Parathyroid adenoma (tissue), 2 donors: ENCODE measurements around the gene PARD3B.

ENCODE experiments used
- H2AFZ ChIP-seq: fragments of 300-600 bp; sonication (generic); one replicate; pipeline ENCODE4 v1.7.0; 2017; ENCODE audit warnings: antibody characterized with exemption, mild to moderate bottlenecking
- H3K27ac ChIP-seq: fragments of 300-600 bp; sonication (generic); one replicate; pipeline ENCODE4 v1.7.0; 2017
- H3K27me3 ChIP-seq: fragments of 300-600 bp; sonication (generic); one replicate; pipeline ENCODE4 v1.7.0; 2017; ENCODE audit warnings: low read length; ENCODE audit not compliant: control insufficient read depth, insufficient read depth
- H3K36me3 ChIP-seq: fragments of 300-600 bp; sonication (generic); one replicate; pipeline ENCODE4 v1.7.0; 2017; ENCODE audit warnings: low read length; ENCODE audit not compliant: control insufficient read depth, insufficient read depth
- H3K4me1 ChIP-seq: fragments of 300-600 bp; sonication (generic); one replicate; pipeline ENCODE4 v1.7.0; 2017; ENCODE audit warnings: control low read depth
- H3K4me2 ChIP-seq: fragments of 300-600 bp; sonication (generic); one replicate; pipeline ENCODE4 v1.7.0; 2017; ENCODE audit warnings: low read length
- H3K4me3 ChIP-seq: fragments of 300-600 bp; sonication (generic); one replicate; pipeline ENCODE4 v1.7.0; 2017; ENCODE audit warnings: low read depth, low read length
- H3K79me2 ChIP-seq: fragments of 300-600 bp; sonication (generic); one replicate; pipeline ENCODE4 v1.7.0; 2017; ENCODE audit warnings: control low read depth
- H3K9ac ChIP-seq: fragments of 300-600 bp; sonication (generic); one replicate; pipeline ENCODE4 v1.7.0; 2017; ENCODE audit warnings: mild to moderate bottlenecking
- H3K9me3 ChIP-seq: fragments of 300-600 bp; sonication (generic); one replicate; pipeline ENCODE4 v1.7.0; 2017; ENCODE audit warnings: low read length; ENCODE audit not compliant: control insufficient read depth
- CTCF ChIP-seq: fragments of 300-600 bp; sonication (generic); IDR thresholded peaks from one replicate; pipeline ENCODE4 v1.7.0; 2017; ENCODE audit warnings: antibody characterized with exemption, mild to moderate bottlenecking
- donor health status: primary hyperparathyroidism.

The PARD3B gene

GRCh38 chr2:205386109-205386508 is 840.8 kb downstream of the PARD3B start:
- Histone ChIP-seq H3K9me3 (no peaks in the 10 kb centered on the region), H3K4me1 (no peaks in the 10 kb centered on the region), H3K27me3 (no peaks in the 10 kb centered on the region), H3K79me2 (no peaks in the 10 kb centered on the region), H3K4me2 (no peak overlapping the region), H3K27ac (no peak overlapping the region), H3K4me3 (no peak overlapping the region), H2AFZ (no peak overlapping the region), H3K9ac (no peak overlapping the region), H3K36me3 (no peaks in the 10 kb centered on the region)
- no peak for TF ChIP-seq CTCF

- Histone ChIP-seq H3K9me3 (no peaks in the 10 kb centered on the region), H3K36me3 (no peaks in the 10 kb centered on the region), H3K4me3 (no peak overlapping the region), H3K4me1 (no peaks in the 10 kb centered on the region), H2AFZ (no peak overlapping the region), H3K27me3 (no peaks in the 10 kb centered on the region), H3K27ac (no peak overlapping the region), H3K4me2 (no peak overlapping the region), H3K9ac (no peak overlapping the region), H3K79me2 (no peaks in the 10 kb centered on the region)
- TF ChIP-seq CTCF: no peak
These were observed 842.2 kb downstream of the PARD3B start for GRCh38 chr2:205387350-205388055.

- Histone ChIP-seq H2AFZ (no peak overlapping the region), H3K36me3 (no peaks in the 10 kb centered on the region), H3K79me2 (no peaks in the 10 kb centered on the region), H3K27ac (no peak overlapping the region), H3K27me3 (no peaks in the 10 kb centered on the region), H3K9me3 (no peaks in the 10 kb centered on the region), H3K4me2 (no peak overlapping the region), H3K4me3 (no peak overlapping the region), H3K4me1 (no peaks in the 10 kb centered on the region), H3K9ac (no peak overlapping the region)
- no peak for TF ChIP-seq CTCF
These were observed 845.6 kb downstream of the PARD3B start for GRCh38 chr2:205390866-205391265.

- H3K79me2 ChIP-seq: no peaks in the 10 kb centered on the region
- TF ChIP-seq CTCF: no peak
- no peak overlapping the region for H3K4me2 ChIP-seq
- no peaks in the 10 kb centered on the region for H3K9me3 ChIP-seq
- H2AFZ ChIP-seq: no peak overlapping the region
- H3K27me3 ChIP-seq: no peaks in the 10 kb centered on the region
- H3K36me3 ChIP-seq: no peaks in the 10 kb centered on the region
- no peak overlapping the region for H3K27ac ChIP-seq
- no peak overlapping the region for H3K4me3 ChIP-seq
- peaks cover 4% of the 10 kb centered on the region for H3K4me1 ChIP-seq
- H3K9ac ChIP-seq: no peak overlapping the region
These were observed 856.2 kb downstream of the PARD3B start for GRCh38 chr2:205401511-205401910.

- H3K79me2 ChIP-seq: no peaks in the 10 kb centered on the region
- no peak overlapping the region for H3K4me2 ChIP-seq
- H3K4me1 ChIP-seq: peaks cover 7% of the 10 kb centered on the region
- H2AFZ ChIP-seq: no peak overlapping the region
- no peak overlapping the region for H3K9ac ChIP-seq
- no peak for TF ChIP-seq CTCF
- no peak overlapping the region for H3K4me3 ChIP-seq
- no peaks in the 10 kb centered on the region for H3K9me3 ChIP-seq
- H3K36me3 ChIP-seq: no peaks in the 10 kb centered on the region
- no peaks in the 10 kb centered on the region for H3K27me3 ChIP-seq
- no peak overlapping the region for H3K27ac ChIP-seq
These were observed 856.7 kb downstream of the PARD3B start for GRCh38 chr2:205402011-205402410.
